ENCODE measurements around the gene PPP1R16B.

The PPP1R16B gene

GRCh38 chr20:38828514-38829295 lies 23.2 kb downstream of the PPP1R16B start:
- no peak for DNase-seq

- DNase-seq: no peak
Observed at GRCh38 chr20:38829296-38829875, 23.9 kb downstream of the PPP1R16B start.

- DNase-seq: no peak
Observed at GRCh38 chr20:38830356-38830755, 24.9 kb downstream of the PPP1R16B start.

GRCh38 chr20:38831049-38831691 lies 25.7 kb downstream of the PPP1R16B start:
- no peak for DNase-seq

GRCh38 chr20:38831995-38832620 lies 26.6 kb downstream of the PPP1R16B start:
- DNase-seq: no peak

- DNase-seq: no peak
Observed at GRCh38 chr20:38833154-38833856, 27.8 kb downstream of the PPP1R16B start.

- DNase-seq: no peak
Observed at GRCh38 chr20:38833857-38834164, 28.3 kb downstream of the PPP1R16B start.

- no peak for DNase-seq
Observed at GRCh38 chr20:38834868-38835267, 29.4 kb downstream of the PPP1R16B start.

GRCh38 chr20:38835792-38836191 lies 30.3 kb downstream of the PPP1R16B start:
- DNase-seq: no peak

- DNase-seq: no peak
Observed at GRCh38 chr20:38836991-38837390, 31.5 kb downstream of the PPP1R16B start.

GRCh38 chr20:38838326-38838725 lies 32.8 kb downstream of the PPP1R16B start:
- no peak for DNase-seq

- no peak for DNase-seq
Observed at GRCh38 chr20:38839563-38839962, 34.1 kb downstream of the PPP1R16B start.

GRCh38 chr20:38840053-38840893 lies 34.8 kb downstream of the PPP1R16B start:
- no peak for DNase-seq

GRCh38 chr20:38840894-38841470 lies 35.5 kb downstream of the PPP1R16B start:
- DNase-seq: no peak

- no peak for DNase-seq
Observed at GRCh38 chr20:38841570-38841969, 36.1 kb downstream of the PPP1R16B start.

- no peak for DNase-seq
Observed at GRCh38 chr20:38842026-38842425, 36.5 kb downstream of the PPP1R16B start.

GRCh38 chr20:38842558-38842981 lies 37.1 kb downstream of the PPP1R16B start:
- no peak for DNase-seq

GRCh38 chr20:38843346-38843745 lies 37.8 kb downstream of the PPP1R16B start:
- no peak for DNase-seq

GRCh38 chr20:38844963-38845362 lies 39.5 kb downstream of the PPP1R16B start:
- DNase-seq: no peak

GRCh38 chr20:38847840-38848239 lies 42.3 kb downstream of the PPP1R16B start:
- DNase-seq: no peak

GRCh38 chr20:38853759-38854158 lies 48.3 kb downstream of the PPP1R16B start:
- DNase-seq: no peak

GRCh38 chr20:38854654-38855066 lies 49.2 kb downstream of the PPP1R16B start:
- DNase-seq: no peak

Measured in NCI-H2081 treated with DMSO at 0.1 percent for 48 hours (cell line).